ENCODE data around the gene BORCS6.

Gene BORCS6

GRCh38 chr17:8140065-8141029 lies 49.6 kb downstream of the BORCS6 start:
- no peak for DNase-seq

DNA sequence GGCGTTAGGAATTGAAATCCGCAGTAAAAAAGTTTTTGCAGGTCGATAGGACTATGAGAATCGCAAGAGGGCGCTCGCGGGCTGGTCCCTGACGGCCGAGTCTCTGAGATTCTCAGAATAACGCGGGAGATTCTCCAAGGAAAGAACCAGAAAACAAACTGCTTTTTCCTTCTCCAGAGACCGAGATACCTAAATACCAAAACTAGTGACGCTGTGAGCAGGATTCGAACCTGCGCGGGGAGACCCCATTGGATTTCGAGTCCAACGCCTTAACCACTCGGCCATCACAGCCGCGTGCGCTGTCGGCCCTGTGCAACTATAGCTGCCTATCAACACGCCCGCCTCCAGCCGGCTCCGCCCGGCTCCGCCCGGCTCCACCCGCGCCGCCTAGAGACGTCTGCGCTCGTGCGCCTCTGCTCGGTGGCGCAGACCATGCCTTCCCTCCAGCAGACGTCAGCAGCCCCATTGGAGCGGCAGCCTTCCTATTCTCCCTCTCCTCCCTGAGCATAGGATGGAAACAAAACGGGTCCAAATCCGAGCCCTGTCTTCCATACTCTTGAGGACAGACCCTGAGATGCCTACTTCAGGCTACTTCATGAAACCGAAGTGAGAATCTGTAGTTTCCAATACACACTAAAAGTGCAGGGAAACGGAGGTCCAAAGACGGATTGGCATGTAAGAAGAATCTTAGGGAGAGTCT lies 51.2 kb downstream of the BORCS6 start:
- DNase-seq, result peak; percentile 96

DNA sequence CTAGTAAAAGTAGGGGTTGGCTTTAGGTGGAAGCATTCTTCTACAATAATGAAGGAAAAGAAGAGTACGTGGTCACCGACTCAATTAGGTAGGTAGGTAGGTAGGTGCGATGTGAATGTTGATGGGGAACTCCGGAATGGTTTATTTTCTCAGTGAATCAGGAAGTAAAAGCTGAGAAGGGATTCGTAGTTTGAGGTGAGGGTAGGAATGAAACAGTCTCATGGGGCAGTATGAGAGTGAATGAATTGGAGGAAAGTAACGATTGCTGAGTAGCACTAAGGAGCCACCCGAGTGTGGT lies 51.7 kb downstream of the BORCS6 start:
- no peak for DNase-seq
